Activated CD4-positive, alpha-beta T cell treated with anti-CD3 and anti-CD28 coated beads for 1 hour (primary cell): Measurements from ENCODE around the gene MED20.

ENCODE experiments used
- DNase-seq: peaks from one replicate; pipeline ENCODE4 v3.0.0-alpha.2; 2020

The MED20 gene

GRCh38 chr6:41940759-41941279 is 19.9 kb upstream of the MED20 start:
- no peak for DNase-seq

GRCh38 chr6:41939848-41940758 is 19.2 kb upstream of the MED20 start:
- DNase-seq: no peak

- DNase-seq: no peak
Measured at GRCh38 chr6:41939176-41939847, 18.4 kb upstream of the MED20 start.

- DNase-seq: no peak
Measured at GRCh38 chr6:41938590-41939175, 17.7 kb upstream of the MED20 start.

GRCh38 chr6:41937861-41938574 is 17.1 kb upstream of the MED20 start:
- no peak for DNase-seq

GRCh38 chr6:41937472-41937860 is 16.5 kb upstream of the MED20 start:
- no peak for DNase-seq

- DNase-seq: peak; percentile 38
Measured at GRCh38 chr6:41936073-41936837, 15.3 kb upstream of the MED20 start.

- no peak for DNase-seq
Measured at GRCh38 chr6:41935685-41936072, 14.7 kb upstream of the MED20 start.

- no peak for DNase-seq
Measured at GRCh38 chr6:41935193-41935574, 14.2 kb upstream of the MED20 start.

- DNase-seq: no peak
Measured at GRCh38 chr6:41934278-41935192, 13.6 kb upstream of the MED20 start.

GRCh38 chr6:41932378-41932777 is 11.4 kb upstream of the MED20 start:
- no peak for DNase-seq

- DNase-seq: no peak
Measured at GRCh38 chr6:41931792-41932191, 10.9 kb upstream of the MED20 start.

GRCh38 chr6:41929924-41930323 is 9.0 kb upstream of the MED20 start:
- DNase-seq: no peak

GRCh38 chr6:41927253-41927652 is 6.3 kb upstream of the MED20 start:
- DNase-seq: no peak

- no peak for DNase-seq
Measured at GRCh38 chr6:41922154-41922553, 1.2 kb upstream of the MED20 start.

- no peak for DNase-seq
Measured at GRCh38 chr6:41921712-41921998, 716 bp upstream of the MED20 start.

- DNase-seq: no peak
Measured at GRCh38 chr6:41917528-41917927, 3.4 kb downstream of the MED20 start.

GRCh38 chr6:41914869-41915530 is 5.9 kb downstream of the MED20 start:
- no peak for DNase-seq

GRCh38 chr6:41914343-41914742 is 6.6 kb downstream of the MED20 start:
- no peak for DNase-seq

- DNase-seq: no peak
Measured at GRCh38 chr6:41909727-41910126, 11.2 kb downstream of the MED20 start.
